HCEC 1CT (cell line): ENCODE results near the gene PROC.
"Not testable (repeated sequence)": the region's sequence is repeated elsewhere in the genome, so short reads cannot be mapped to it uniquely, and the experiment has no call there.

ENCODE experiments used
- DNase-seq: peaks from one replicate; pipeline ENCODE4 v3.0.0-alpha.2; 2017

PROC gene

GRCh38 chr2:127428057-127428814, 10.0 kb downstream of the PROC start:
- DNase-seq, result no peak

DNA sequence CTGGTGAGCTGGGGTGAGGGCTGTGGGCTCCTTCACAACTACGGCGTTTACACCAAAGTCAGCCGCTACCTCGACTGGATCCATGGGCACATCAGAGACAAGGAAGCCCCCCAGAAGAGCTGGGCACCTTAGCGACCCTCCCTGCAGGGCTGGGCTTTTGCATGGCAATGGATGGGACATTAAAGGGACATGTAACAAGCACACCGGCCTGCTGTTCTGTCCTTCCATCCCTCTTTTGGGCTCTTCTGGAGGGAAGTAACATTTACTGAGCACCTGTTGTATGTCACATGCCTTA, 10.5 kb downstream of the PROC start:
- DNase-seq, result no peak

GRCh38 chr2:127429291-127429690, 11.1 kb downstream of the PROC start:
- DNase-seq, result no peak

DNA sequence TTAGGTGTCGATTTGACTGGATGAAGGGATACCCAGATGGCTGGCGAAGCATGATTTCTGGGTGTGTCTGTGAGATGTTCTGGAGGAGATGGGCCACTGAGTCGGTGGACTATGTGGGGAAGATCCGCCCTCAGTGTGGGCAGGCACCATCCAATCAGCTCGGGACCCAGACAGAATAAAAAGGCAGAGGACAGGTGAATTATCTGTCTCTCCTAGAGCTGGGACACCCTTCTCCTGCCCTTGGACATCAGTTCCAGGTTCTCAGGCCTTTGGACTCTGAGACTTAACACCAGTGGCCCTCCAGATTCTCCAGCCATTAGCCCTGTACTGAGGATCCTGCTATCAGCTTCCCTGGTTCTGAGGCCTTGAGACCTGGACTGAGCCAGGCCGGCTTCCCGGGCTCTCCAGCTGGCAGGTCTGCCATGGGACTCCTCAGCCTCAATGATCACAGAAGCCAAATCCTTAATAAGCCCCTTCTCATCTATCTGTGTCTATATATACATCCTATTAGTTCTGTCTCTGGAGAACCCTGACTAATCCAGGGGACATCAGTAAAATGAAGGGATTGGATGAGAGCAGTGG, 11.7 kb downstream of the PROC start:
- DNase-seq, result no peak

DNA sequence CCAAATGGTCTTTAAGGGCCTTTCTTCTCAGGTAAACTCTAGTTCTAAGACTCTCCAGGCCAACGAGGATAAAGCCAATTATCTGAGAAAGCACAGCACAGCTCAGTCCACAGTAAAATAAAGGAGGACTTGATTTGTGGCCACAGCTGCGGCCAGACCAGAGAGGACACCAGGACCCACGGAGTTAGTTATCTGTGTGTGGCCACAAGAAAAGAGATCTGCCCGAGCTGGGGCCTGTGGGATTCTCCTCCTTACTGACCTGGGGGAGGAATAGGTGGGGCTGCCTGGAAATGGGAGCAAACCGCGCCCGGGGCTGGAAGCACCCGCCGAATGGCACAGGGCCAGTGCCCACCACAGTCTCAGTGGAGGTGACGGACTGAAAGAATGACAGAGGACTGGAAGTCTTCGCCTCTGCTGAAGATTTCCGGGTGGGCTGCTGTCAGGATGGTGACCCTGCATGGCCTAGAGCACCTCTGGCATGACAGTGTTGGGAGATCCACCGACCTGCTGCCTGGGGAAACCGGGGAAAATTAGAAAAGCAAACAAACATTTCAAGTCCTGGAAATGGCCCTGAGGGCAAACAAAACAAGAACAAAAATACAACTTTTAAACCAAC, 13.3 kb downstream of the PROC start:
- DNase-seq, result no peak

DNA sequence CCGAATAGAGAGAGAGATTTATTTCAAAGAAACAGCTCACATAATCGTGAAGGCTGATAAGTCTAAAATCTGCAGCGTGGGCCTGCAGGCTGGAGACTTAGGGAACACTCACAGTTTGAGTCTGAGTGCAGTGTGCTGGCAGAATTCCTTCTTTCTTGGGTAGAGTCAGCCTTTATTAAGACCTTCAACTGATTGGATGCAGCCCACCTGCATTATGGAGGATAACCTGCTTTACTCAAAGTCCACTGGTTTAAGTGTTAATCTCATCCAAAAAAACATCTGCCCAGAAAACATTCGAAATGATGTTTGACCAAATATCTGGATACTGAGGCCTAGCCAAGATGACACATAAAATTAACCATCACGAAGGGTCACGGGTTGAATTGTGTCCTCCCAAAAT, 16.3 kb downstream of the PROC start:
- DNase-seq, result no peak

- DNase-seq, result no peak
Measured at GRCh38 chr2:127437056-127437455, 18.8 kb downstream of the PROC start.

- no peak for DNase-seq
Measured at GRCh38 chr2:127437781-127438726, 19.8 kb downstream of the PROC start.

DNA sequence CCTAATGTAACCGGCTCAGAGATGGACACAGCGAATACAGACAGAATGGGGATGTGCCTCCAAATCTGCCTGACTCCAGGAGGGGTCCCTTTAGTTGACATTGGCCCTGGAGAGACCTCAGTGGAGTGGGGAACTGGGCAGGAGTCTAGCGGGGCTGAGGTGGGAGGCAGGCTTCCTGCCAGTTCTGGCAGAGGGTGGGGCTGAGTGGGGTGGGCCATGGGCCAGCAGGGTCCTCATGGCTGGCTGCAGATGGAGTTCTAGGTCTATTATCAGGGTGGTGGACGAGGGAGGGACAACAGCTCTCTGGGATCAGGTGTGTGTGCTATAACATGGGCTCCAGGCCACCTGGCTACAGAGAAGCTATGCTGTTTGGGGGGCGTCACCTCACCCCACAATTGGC, 21.1 kb downstream of the PROC start:
- no peak for DNase-seq

DNA sequence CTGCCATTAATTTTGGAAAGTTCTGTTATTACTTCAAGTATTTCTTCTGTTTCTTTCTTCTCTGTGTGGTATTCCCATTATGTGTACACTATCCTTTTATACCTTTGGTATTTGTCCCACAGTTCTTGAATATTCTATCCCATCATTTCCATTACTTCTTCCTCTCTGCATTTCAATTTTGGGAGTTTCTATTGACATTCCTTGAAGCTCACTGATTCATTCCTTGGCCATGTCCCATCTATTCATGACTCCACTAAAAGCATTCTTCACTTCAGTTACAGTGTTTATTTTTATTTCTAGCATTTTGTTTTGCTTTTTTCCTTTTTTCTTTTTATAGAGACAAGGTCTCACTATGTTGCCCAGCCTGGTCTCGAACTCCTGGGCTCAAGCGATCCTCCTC, 30.3 kb downstream of the PROC start:
- no peak for DNase-seq

DNA sequence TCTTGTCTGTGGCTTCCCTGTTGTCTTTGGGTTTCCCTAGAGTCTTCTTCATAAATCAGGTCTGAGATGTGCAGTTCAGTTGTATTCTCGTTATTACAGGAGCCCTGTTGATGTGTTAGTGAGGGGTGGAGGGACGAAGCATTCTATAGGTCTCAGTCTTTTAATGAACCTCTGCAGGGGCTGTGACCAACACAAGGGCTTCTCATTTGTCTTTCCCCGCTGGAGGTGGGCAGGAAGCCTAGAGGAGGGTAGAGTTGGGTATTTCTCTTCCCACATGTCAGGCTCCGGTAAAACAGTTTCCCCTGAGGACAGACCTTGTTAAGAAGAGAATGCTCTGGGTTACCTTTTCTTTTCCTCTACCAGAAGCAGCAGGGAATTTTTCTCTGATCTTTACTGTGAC, 31.2 kb downstream of the PROC start:
- DNase-seq, result no peak

DNA sequence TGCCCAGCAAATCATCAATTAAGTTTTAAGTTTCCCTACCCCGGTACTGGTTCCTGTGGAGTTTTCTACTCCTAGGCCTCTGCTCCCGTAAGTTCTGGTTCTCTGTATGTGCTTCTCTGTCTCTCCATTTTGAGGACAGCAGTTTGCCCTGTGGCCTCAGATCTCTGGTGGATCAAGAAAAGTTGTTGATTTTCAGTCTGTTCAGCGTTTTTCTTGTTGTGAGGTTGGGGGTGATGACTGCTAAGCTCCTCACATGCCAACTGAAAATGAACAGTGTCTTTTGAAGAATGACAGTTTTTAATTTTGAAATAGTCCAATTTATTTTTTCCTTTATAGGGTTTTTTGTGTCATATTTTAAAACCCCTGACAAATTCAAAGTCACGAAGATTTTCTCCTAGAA, 31.7 kb downstream of the PROC start:
- no peak for DNase-seq

DNA sequence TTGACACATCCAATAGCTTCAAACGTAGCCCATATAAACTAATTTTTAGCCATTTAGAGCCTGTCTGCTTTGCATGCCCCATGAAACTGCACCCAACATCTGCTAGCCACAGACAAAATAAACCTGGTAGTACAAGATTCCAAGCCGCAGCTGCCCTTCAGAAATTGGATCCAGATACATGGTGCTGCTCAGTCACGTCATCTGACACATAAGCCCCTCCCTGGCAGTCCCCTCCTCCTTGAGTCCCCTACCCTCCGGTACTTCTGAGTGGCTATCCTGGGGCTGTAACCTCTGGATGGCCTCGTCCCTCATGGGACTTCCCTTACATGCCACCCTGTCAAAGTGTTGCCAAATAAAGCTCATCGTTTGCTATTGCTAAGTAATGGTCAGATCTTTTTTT, 33.8 kb downstream of the PROC start:
- DNase-seq, result no peak

GRCh38 chr2:127452423-127452822, 34.2 kb downstream of the PROC start:
- DNase-seq, result not testable (repeated sequence)

DNA sequence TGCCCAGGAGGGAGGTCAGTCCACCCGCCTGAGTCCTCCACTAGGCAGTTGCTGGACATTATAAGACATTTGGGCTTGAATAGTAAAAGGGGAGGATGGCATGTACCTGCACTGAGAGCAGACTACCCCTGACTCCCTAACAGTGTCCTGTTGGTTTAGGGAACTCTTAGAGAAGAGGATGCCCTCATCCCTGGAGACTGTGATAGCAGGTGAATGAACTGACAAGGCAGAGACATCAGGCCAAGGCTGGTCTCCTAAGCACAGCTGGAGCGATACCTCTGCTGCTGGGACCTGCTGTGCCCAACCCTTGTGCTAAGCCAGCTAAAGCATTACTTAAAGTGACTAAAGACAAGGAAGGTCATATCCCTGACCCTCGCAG, 34.8 kb downstream of the PROC start:
- DNase-seq, result no peak

DNA sequence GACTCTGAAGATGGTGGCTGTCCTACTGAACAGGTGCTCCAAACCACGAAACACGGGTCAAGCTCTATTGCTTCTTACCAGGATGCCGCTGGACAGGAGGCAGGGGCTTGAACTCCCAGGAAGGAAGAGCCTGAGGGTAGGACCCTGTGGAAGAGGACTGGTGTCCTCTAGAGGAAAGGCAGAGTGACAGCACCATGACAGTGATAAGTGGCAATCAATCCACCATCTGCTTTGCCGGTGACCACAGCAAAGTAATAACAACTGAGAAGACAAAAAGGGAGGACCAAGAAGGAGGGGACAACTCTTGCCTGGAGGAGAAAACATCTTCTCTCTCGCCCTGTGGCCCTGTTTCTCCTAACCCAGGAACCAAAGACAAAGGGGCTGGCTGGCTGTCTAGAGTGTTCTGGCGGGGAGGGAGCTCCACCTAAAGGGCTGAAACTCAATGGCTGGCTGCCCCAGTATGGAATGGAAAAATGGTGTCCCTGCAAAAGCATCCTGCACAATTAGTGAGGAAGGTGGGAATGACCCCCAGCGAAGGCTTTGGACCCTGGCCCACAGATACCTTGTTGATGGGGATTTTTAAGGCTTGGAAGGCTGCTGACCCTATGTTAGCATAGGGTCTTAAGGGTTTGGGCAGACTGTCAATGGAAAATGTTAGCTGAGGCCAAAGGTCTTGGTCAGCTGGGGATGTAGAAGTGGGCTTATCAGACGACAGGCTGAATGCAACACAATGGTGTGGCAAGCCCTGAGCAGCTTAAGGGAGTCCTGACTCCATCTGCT, 35.4 kb downstream of the PROC start:
- DNase-seq, result peak; percentile 6

- peak; percentile 7 for DNase-seq
Measured at GRCh38 chr2:127454595-127455565, 36.7 kb downstream of the PROC start.

DNA sequence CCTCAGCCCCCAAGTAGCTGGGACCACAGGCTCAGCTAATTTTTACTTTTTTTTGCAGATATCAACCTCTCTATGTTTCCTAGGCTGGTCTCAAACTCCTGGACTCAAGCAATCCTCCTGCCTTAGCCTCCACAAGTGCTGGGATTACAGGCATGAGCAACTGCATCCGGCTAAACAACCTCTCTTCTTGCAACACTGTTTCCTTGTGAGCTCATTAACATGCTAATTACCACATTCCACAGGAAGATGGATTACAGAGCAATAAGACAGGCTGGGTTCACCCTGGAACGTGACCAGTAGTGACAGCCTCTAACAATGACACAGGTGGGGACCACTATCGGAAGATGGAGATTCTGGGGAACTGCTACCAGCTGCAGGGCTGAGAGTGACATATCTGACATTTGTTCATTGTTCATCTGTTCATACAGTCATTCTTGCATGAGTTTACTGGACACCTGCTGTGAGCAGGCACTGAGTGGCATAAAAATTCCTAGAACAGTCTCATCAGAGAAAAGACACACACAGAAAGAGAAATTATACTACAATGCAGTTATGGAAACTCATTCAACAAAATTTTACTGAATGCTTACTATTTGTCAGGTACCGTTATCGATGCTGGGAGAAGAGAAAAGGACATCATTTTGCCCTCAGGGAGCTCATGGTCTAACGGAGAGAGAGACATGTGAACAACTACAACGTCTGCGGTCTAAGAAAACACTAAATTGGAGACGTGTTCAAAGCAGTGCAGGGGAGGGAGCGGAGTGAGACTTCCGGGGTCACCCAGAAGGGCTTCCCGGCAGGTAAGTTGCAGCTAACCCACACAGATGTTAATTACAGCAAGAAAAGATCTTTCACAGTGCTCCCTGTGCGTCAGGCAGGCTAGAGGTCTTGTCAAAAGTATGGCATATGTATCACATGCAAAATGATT, 37.6 kb downstream of the PROC start:
- no peak for DNase-seq

DNA sequence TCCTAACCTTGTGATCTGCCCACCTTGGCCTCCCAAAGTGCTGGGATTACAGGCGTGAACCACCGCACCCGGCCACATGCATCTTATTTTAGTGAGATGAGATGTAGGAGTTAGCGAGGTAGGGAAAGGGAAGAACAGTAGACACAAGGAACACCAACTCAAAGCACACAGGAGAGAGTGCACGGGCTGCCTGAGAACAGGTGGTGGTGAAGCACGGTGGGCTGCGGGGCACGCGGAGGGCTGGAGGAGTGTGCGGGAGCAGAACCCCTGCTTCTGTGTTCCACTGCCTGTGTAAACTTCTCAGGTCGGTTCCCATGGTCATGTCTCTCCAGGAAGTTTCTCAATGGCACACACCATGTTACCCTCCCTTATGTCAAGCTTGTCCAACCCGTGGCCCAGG, 38.7 kb downstream of the PROC start:
- no peak for DNase-seq

DNA sequence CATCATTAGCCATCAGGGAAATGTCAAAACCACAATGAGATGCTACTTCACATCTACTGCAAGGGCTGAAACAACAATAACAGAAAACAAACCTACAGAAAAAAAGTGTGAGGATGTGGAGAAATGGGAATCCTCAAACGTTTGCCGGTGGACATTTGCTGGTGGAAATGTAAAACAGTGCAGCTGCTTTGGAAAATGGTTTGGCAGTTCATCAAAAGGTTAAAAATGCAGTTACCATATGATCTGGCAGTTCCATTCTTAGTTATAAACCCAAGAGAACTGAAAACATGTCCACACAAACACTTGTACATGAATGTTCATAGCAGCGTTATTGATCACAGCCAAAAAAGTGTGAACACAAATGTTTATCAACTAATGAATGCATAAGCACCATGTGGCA, 44.2 kb downstream of the PROC start:
- no peak for DNase-seq
